Left cardiac atrium (tissue), 2 donors: ENCODE data around the gene EMP1. TPM values are rescaled to one million over a fixed set of nuclear protein-coding genes. Genes with fewer than 3 reads are reported as not detected.

ENCODE experiments used
- total RNA-seq, 2 donors: library from RNA; stranded (reverse); fragmentation: NEBNext Ultra II Directional; extraction: Animal tissue kit (Norgen Biotek cat#: 25700); gene quantifications; one replicate each; pipeline ENCODE4 v1.2.1, GENCODE V29; 2021
- donor health status: DM: no; HTN: yes; CAD: no; lungs with severe emphysema.
- donor health status: DM: yes; HTN: yes; CAD: no.

The EMP1 gene
- total RNA-seq, 2 donors from 2014 or later: 304 to 477 TPM

Other genes starting within 250 kb of the EMP1 start
- gene GPRC5D, start 244.6 kb upstream of the EMP1 start, total RNA-seq: not detected
- gene HEBP1, start 196.5 kb upstream of the EMP1 start, total RNA-seq: 10 to 100 TPM; 57.5 to 65.1 TPM
- gene FAM234B, start 152.3 kb upstream of the EMP1 start, total RNA-seq: 1 to 10 TPM; 3.7 to 3.8 TPM
- gene GSG1, start 93.1 kb upstream of the EMP1 start, total RNA-seq: not detected